Suprapubic skin (tissue), 4 donors: ENCODE measurements around the gene HSPB9.

Experiments
- POLR2A ChIP-seq, 2 donors: fragments of 450-650 bp; IDR thresholded peaks; one replicate each; pipeline ENCODE4 v1.6.1; 2017; ENCODE audit warnings: antibody characterized with exemption in 2 of 2, mild to moderate bottlenecking in 2 of 2, moderate library complexity in 2 of 2
- POLR2AphosphoS5 ChIP-seq, 3 donors: sonication (generic); formaldehyde crosslinking; IDR thresholded peaks; one replicate each; pipeline ENCODE4 v1.6.1; 2017; ENCODE audit warnings: antibody characterized with exemption in 3 of 3
- TF ChIP-seq, protein P1 (sequence below), 2 donors: fragments of 200-600 bp in 1 of 2; fragments of 450-650 bp in 1 of 2; sonication (generic) in 1 of 2; IDR thresholded peaks; one replicate each; pipeline ENCODE4 v1.5.1; 2016 to 2019; ENCODE audit warnings: antibody characterized with exemption in 2 of 2, mild to moderate bottlenecking in 1 of 2, moderate library complexity in 1 of 2

DNA sequence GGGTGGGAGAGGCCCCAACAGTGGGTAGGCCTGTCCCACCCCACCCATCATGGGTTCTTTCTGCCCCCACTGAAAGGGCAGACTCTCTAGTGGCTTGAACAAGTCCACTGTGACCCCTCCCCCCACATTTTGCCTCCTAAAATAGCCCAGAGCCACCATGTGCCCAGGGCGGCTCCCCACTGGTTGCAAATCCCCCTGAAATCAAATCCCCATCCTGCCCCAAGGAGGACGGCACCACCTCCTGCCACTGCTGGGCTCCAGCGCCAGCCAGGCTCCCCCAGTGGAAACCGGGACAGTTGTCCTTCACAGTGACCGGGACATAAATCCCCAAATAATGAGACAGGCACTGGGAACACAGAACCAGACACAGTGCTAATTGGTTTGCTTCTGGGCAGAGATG, 44.8 kb upstream of the HSPB9 start:
- TF ChIP-seq POLR2AphosphoS5 (IDR thresholded peaks at IDR 0.05) = no peak
- TF ChIP-seq, protein P1, sequence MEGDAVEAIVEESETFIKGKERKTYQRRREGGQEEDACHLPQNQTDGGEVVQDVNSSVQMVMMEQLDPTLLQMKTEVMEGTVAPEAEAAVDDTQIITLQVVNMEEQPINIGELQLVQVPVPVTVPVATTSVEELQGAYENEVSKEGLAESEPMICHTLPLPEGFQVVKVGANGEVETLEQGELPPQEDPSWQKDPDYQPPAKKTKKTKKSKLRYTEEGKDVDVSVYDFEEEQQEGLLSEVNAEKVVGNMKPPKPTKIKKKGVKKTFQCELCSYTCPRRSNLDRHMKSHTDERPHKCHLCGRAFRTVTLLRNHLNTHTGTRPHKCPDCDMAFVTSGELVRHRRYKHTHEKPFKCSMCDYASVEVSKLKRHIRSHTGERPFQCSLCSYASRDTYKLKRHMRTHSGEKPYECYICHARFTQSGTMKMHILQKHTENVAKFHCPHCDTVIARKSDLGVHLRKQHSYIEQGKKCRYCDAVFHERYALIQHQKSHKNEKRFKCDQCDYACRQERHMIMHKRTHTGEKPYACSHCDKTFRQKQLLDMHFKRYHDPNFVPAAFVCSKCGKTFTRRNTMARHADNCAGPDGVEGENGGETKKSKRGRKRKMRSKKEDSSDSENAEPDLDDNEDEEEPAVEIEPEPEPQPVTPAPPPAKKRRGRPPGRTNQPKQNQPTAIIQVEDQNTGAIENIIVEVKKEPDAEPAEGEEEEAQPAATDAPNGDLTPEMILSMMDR (IDR thresholded peaks at IDR 0.05) = no peak
- TF ChIP-seq POLR2A (IDR thresholded peaks at IDR 0.05) = no peak
